ENCODE data around the gene CDH23.

The CDH23 gene

DNA sequence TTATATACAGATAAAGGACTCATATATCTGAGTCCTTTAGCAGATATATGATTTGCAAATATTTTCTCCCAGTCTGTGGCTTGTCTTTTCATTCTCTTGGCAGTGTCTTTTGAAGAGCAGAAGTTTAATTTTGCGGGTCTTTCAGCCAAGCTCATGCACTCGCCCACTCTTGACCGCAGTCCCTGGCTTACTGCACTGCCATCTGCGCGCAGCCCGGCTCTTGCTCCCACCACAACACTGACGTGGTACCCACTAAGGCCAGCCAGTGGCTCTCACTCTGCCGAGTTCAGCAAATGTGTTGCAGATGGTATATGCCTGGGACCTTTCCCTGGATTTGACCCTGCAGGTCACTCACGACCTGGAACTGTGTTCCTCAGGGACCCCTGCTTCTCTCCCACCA lies 74.3 kb downstream of the CDH23 start:
- DNase-seq = no peak

DNA sequence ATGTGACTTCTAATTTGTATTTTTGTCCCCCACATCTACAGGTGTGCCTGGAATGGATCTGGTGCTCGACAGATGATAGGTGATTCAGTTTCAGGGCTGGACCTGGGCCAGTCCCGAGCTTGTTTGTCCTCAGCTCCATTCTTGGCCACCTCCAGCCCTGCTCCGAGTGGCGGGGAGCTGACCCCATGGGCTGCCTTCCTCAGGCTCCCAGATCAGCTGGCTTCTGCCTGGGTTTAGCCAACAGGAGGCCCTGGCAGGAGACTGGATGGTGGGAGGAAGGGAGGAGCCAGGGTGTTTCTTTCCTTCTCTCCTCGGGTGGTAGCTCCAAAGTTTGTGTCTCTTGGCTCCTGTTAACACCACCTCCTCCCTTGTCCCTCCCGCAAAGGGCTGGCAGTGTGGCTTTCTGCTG lies 75.2 kb downstream of the CDH23 start:
- DNase-seq = no peak

DNA sequence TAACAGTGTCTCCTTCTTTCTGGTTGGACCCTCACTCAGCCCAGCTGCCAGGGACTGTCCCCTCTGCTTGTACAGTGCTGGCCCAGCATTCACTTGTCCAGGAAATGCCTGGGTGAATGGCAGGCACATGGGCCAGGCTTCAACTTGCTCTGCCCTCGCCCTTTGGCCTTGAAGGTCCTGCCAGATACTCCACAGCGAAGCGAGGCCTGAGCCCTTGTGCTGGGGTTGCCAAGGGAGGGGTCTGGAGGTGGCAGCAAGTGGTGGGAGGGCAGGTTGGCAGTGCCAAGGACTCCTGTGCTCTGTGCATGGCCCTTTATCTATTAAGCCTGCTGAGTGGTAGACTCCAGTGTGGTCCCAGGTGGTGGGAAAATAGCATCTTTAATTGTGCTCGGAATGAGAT lies 75.7 kb downstream of the CDH23 start:
- no peak for DNase-seq

GRCh38 chr10:71472912-71473311 lies 76.2 kb downstream of the CDH23 start:
- no peak for DNase-seq

GRCh38 chr10:71473671-71474599 lies 77.2 kb downstream of the CDH23 start:
- DNase-seq = no peak

DNA sequence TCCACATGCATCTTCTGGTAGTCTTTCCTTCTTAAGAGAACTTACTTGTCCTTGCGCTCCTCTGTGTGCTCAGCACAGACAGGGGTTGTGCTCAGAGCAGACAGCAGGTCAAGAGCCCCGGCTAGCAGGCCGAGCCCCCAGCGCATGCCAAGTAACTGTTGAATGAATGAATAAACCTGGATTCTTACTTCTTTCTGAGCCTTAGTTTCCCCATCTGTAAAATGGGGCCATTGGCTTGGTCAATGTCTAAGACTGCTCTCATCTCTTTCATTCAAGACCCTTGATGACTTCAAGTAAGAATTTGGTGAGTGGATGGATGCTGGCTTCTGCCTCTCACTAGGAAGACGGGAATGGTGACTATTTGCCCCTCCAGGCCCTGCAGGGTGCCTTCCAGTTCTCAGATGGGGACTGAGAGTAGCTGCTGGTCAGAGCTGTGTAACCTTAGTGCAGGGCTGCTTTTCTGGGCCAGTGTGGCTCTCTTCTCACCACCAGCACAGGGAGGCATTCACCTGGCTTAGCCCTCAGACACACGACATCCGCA lies 78.1 kb downstream of the CDH23 start:
- no peak for DNase-seq

DNA sequence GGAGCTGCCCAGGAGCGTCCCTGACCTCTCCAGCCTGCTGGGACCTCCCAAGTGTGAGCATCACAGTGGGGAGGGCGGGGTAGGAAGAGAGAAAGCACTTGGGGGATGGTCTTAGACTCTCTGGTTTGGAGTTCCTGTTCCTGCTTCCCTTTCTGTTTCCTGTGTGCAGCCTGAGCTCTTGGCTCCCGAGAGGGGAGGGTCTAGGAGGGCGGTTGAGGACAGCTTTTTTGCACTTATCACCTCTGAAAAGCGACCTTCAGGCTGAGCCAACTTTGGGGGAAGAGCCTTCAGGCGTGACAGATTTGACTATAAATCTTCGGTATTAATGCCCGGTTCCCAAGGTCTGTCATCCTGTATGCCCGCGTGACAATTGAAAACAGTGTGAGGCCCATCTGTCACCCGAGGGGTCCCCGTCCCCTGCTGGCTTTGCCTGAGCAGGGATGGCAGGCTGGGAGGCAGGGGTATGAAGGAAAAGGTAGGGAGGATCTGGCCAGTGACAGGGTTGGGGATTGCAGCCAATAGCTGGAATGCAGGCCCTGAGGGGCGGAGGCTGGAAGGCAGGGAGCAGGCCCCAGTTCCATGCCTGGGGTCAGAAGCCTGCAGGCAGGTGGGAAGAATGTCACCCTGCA lies 78.6 kb downstream of the CDH23 start:
- no peak for DNase-seq

DNA sequence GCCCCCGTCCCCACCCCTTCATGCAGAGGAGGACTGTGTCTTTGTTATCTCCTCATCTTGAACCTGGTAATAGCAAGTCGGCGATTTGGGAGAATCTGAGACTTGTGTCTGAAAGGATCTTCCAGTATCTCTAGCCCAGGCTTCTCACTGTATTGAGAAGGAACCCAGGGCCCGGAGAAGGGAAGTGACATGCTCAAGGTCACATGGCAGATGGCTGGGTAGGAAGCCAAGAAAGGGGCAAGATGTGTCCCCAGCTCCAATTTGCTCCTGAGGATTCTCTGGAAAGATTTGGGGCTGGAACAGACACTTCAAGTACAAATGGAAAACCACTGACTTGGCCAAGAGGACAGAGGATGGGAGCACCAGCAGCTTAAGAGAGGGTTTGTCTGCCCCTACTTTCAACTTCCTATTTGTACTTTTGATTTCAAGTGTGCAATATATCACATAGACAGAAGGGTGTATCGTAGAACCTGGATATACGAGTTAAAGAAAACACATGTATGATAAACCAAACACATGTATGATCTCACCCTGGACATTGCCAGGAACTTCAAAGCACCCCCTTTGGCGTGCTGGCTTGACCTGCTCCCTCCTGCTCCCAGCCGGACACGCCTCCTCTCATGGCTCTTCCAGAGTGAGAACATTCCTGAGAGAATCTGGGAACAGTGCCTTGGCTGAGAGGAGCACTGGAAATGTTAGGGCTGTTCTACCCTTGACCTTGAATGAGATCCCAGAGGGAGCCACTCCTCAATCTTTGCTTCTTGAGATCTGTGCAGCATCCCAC lies 79.7 kb downstream of the CDH23 start:
- DNase-seq = no peak

- no peak for DNase-seq
These were observed 81.5 kb downstream of the CDH23 start for GRCh38 chr10:71478173-71478572.

DNA sequence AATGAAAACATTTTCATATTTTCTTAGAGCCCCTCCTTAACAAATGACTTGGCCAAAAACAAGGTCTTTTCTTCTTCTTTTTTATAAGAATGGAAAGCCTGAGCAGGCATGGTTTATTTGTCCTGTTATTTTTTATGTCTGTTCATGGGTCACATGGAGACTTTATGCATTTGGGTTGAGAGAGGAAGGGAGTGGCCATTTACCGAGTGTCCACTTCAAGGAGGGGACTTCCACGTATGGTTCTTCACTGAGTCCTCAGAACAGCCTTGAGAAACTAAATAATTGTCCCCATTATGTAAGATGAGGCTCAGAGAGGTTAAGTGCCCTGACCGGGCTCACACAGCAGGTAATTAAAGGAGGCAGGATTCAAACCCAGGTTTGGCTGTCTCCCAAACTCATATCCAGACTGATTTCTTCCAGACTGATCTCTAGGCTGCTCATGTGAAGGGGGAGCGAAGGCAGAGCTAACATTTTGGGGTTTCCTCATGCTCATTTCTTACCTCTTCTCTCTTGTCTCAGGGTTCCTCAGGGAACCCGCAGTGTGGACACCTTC lies 82.2 kb downstream of the CDH23 start:
- DNase-seq = no peak

GRCh38 chr10:71479831-71480230 lies 83.1 kb downstream of the CDH23 start:
- no peak for DNase-seq

DNA sequence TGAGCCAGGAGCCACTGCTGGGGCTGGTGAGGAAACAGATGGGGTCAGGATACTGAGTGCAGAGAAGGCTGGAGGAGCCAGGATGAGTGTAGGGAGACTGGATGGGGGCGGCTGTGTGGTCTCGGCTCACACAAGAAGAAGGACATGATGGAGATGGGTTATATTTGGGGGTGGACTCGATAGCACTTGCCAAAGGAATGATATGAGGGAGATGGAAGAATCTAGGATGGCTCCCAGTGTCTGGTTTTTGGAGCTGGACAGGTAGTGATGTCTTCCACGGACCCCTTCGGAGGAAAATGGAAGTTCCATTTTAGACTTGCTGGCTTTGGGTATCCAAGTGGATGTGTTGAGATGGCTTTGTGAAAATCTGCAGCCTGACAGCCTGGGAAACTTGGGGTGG lies 83.9 kb downstream of the CDH23 start:
- no peak for DNase-seq

DNA sequence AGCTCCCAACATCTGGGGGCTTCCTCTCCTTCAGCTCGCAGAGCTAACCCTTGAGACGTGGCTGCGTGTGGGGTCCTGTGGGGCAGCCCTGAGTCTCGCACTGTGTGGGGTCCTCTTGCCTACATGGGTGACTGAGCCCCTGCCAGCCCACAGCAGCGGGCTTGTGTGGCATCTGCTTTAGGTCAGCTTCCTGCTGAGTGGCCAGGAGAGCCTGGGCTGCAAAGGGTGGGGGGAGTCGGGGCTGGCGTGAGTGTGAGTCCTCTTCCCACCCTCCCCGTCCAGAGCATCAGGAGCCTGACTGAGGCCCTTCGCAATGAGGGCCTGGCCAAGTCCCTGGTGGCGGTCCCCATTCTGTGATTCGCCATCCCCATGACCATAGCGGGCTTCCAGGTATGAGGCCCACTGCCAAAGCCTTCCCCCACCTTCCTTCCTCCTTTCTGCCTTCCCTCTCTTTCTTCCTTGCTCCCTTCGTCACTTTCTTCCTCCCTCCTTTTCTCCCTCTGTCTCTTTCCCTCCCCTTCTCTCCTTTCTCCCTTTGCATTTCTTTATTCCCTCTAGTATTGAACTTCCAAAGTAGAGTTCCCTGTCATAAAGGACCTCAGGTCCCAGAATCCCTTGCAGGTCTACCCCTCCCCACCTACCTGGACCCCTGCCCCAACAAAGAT lies 85.2 kb downstream of the CDH23 start:
- DNase-seq = no peak

- no peak for DNase-seq
These were observed 85.9 kb downstream of the CDH23 start for GRCh38 chr10:71482620-71483019.

- no peak for DNase-seq
These were observed 86.4 kb downstream of the CDH23 start for GRCh38 chr10:71483135-71483534.

DNA sequence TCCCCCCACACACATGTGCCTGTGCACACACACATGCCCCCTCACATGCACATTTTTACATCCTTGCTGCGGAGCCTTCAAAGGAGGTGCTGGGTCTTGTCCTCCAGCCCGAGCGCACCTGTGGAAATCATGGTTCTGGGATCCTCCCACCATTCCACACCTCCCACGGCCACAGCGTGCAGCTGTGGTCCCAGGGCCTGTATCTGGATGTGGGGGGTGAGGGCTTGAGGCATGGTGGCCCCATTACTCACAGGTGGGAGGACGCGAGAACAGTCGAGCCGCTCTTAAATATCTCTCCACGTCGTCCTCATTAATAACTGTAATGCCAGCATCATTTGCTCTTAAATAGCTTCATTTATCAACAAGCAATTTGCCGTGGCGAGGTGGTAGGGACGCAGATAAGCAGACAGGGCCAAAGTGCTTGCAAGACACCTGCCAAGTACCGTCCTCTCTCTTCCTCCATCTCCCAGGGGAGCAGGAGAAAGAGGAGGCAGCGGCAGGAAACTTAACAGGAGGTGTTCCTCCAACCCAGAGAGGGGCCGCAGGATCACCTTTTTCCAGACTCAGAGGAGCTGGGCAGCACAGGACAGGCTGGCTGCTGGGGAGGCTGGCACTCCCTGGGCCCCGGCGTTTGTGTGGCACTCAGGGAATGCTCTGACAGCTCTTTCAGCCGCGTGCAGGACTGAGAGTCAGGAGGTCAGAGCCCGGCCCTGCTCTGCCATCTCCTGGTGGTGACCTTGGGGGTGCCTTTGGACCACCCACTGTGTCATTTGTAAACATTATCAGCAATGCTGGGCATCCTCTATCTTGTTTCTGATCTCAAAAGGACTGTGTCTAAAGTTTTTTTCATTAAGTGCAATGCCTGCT lies 87.4 kb downstream of the CDH23 start:
- DNase-seq = no peak

DNA sequence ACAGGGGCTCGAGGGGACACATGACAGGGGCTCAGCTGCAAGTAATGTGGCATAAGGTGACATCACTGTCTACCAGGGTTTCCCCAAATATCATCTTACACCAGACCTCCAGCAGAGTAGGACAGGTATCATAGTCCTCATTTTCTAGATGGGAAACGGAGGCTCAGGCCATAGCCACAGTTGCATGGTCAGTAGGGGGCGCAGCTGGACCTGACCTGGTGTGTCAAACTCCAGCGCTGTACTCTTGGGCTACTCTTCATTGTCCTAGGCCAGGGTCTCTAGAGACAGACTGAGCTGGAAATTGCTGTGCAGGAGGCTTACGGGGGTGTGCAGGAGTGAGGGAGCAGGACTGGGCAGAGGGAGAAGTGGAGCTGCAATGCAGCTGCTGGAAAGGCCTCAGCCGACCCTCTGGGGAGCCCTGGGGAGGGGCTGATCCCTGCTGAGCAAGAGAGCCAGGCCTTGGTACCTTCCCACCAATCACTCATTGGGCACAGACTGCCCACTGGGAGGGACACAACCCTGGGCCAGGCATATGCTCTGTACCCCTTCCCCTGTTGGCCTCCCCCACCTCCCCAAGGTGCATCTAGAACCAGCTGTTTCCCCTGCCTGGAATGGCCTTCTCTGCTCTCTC lies 89.9 kb downstream of the CDH23 start:
- no peak for DNase-seq

DNA sequence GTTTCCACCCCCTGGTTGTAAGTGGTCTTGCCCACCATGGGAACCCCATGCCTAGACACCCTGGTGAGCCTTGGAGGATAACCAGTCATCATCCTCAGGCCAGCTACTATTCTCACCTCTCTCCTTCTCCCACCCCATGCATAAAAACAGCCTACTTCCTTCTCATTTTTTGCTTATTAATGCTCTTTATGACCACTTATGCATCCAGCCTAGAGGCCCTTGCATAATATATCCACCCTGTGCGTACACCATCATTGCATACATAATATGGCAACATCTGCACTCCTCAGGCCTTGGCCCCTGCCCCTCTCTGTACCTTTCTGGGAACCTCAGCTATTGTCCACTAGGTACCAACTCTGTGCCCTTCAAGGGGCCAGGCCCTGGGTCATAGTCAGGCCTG lies 91.0 kb downstream of the CDH23 start:
- no peak for DNase-seq

DNA sequence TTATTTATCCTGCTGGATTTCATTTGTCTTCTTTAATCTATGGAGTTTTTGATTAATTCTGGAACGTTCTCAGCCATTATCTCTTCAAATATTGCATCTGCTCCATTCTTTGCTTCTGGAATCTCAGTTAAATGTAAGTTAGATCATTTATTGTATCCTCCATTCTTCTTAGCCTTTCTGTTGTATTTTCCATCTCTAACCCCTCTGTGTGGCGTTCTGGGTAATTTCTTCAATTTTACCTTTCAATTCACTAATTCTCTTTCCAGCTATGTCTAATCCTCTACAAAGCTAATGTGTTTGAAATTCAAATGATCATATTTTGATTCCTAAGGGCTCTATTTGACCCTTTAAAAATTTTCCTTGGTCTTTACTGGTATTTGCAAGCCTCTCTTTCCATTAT lies 92.4 kb downstream of the CDH23 start:
- DNase-seq = no peak

DNA sequence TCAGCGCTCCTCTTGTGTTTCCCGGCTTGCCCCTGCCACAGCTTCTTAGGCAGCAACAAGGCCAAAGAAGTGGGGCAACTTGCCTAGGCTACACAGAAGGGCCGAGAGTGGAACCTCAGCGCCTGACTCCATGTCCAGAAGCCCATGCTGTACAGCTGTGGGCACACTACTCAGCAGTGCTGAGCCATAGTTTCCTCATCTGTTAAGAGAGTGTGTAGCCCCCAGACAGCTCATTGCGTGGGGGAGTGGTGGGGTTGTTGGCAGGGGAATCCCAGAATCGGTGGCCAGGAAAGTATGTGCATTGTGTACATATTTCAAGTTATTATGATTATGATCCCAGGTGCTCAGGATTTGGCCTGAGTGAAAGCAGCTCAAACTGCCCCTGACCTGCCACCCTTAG lies 96.2 kb downstream of the CDH23 start:
- no peak for DNase-seq

DNA sequence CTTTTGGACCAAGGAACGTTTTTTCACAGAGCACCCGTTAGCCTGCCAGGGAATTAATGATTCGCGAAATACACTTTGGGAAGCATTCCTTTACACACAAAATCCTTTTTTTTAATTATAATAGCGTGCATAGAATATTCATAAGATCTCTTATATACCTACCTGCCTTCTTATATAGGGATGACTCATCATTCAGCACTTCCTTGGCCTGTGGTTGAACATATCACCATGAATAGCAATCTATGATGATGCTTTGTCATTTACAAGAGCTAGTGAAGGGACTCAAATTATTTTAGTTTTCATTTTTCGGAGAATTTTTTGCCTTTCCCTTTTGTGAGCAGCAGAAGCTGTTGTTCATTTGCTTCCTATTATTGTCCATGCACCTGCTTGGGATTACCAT lies 97.0 kb downstream of the CDH23 start:
- no peak for DNase-seq
